NB4 (cell line): ENCODE data around the gene LRIT3.

ENCODE experiments used
- MYC ChIP-seq: IDR thresholded peaks from 2 replicates; pipeline ENCODE4 v1.6.1; 2011; ENCODE audit warnings: low read depth, low read length
- POLR2A ChIP-seq: IDR thresholded peaks from 2 replicates; pipeline ENCODE4 v1.6.1; 2011; ENCODE audit warnings: mild to moderate bottlenecking; ENCODE audit not compliant: insufficient read length; ENCODE audit errors: extremely low read depth
- TF ChIP-seq, protein P1 (sequence below): IDR thresholded peaks from 2 replicates; pipeline ENCODE4 v1.6.1; 2011; ENCODE audit warnings: low read depth, low read length
- TF ChIP-seq, protein P2 (sequence below): IDR thresholded peaks from one replicate; pipeline ENCODE4 v1.5.1; 2012; ENCODE audit warnings: low read depth, low read length

DNA sequence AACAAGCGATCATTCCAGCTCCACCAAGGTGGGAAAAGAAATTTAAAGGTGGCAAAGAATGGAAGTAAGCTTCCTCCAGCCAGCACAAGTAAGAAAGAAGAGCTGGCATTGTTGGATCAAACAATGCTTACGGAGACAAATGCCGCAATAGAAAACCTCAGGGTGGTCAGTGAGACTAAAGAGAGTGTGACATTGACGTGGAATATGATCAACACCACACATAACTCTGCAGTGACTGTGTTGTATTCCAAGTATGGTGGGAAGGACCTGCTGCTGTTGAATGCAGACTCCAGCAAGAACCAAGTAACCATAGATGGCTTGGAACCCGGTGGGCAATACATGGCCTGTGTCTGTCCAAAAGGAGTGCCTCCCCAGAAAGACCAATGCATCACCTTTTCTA is 22.2 kb downstream of the LRIT3 start:
- TF ChIP-seq, protein P1, sequence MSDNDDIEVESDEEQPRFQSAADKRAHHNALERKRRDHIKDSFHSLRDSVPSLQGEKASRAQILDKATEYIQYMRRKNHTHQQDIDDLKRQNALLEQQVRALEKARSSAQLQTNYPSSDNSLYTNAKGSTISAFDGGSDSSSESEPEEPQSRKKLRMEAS, result no peak
- TF ChIP-seq, protein P2, sequence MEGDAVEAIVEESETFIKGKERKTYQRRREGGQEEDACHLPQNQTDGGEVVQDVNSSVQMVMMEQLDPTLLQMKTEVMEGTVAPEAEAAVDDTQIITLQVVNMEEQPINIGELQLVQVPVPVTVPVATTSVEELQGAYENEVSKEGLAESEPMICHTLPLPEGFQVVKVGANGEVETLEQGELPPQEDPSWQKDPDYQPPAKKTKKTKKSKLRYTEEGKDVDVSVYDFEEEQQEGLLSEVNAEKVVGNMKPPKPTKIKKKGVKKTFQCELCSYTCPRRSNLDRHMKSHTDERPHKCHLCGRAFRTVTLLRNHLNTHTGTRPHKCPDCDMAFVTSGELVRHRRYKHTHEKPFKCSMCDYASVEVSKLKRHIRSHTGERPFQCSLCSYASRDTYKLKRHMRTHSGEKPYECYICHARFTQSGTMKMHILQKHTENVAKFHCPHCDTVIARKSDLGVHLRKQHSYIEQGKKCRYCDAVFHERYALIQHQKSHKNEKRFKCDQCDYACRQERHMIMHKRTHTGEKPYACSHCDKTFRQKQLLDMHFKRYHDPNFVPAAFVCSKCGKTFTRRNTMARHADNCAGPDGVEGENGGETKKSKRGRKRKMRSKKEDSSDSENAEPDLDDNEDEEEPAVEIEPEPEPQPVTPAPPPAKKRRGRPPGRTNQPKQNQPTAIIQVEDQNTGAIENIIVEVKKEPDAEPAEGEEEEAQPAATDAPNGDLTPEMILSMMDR, result no peak
- TF ChIP-seq POLR2A, result no peak
- no peak for TF ChIP-seq MYC
